GM12878 (cell line): Measurements from ENCODE around the gene PDE1C.

Source experiments
- ASH2L ChIP-seq: fragments of 300-600, 200-600 bp; sonication (generic); IDR thresholded peaks from 2 replicates; pipeline ENCODE4 v1.6.1; 2017; ENCODE audit warnings: low read depth, mild to moderate bottlenecking, borderline replicate concordance
- CBFB ChIP-seq: IDR thresholded peaks from 2 replicates; pipeline ENCODE4 v1.6.1; 2016; ENCODE audit warnings: antibody characterized with exemption, low read depth
- CTCF ChIP-seq, 3 experiments: IDR thresholded peaks in 2 of 3; conservative IDR thresholded peaks in 1 of 3; 2 replicates each; pipeline ENCODE4 v1.5.1; 2011; ENCODE audit warnings: low read depth in 3 of 3, low read length in 3 of 3, mild to moderate bottlenecking in 3 of 3, control low read depth in 2 of 3, moderate library complexity in 2 of 3, inconsistent platforms in 1 of 3, mixed read lengths in 1 of 3; ENCODE audit not compliant: control insufficient read depth in 2 of 3, insufficient read depth in 1 of 3; ENCODE audit errors: extremely low read depth in 1 of 3
- E2F4 ChIP-seq: IDR thresholded peaks from 2 replicates; pipeline ENCODE4 v1.6.1; 2012; ENCODE audit warnings: low read depth, low read length, improper control_type of control experiment
- E2F8 ChIP-seq: fragments of 450-650 bp; IDR thresholded peaks from 2 replicates; pipeline ENCODE4 v1.6.1; 2018; ENCODE audit warnings: mild to moderate bottlenecking, low read depth, moderate library complexity; ENCODE audit not compliant: partially characterized antibody
- EZH2 ChIP-seq: IDR thresholded peaks from 2 replicates; pipeline ENCODE4 v1.6.1; 2012; ENCODE audit warnings: low read depth, mild to moderate bottlenecking, control low read depth, inconsistent platforms, low read length, borderline replicate concordance; ENCODE audit not compliant: control insufficient read depth
- IKZF1 ChIP-seq: fragments of 450-650 bp; conservative IDR thresholded peaks from 2 replicates; pipeline ENCODE4 v1.6.1; 2017; ENCODE audit warnings: antibody characterized with exemption, mild to moderate bottlenecking
- NRF1 ChIP-seq: conservative IDR thresholded peaks from 2 replicates; pipeline ENCODE4 v1.6.1; 2011; ENCODE audit warnings: mild to moderate bottlenecking, low read depth, low read length, improper control_type of control experiment
- POLR2A ChIP-seq: IDR thresholded peaks from 2 replicates; pipeline ENCODE4 v1.6.1; 2011; ENCODE audit warnings: low read depth, mild to moderate bottlenecking, low read length
- POLR2AphosphoS5 ChIP-seq: IDR thresholded peaks from 2 replicates; pipeline ENCODE4 v1.6.1; 2011; ENCODE audit warnings: mild to moderate bottlenecking, low read length, inconsistent platforms
- RCOR1 ChIP-seq: conservative IDR thresholded peaks from 2 replicates; pipeline ENCODE4 v1.6.1; 2012; ENCODE audit warnings: low read depth, low read length, improper control_type of control experiment
- REST ChIP-seq: IDR thresholded peaks from 2 replicates; pipeline ENCODE4 v1.6.1; 2012; ENCODE audit warnings: mild to moderate bottlenecking, low read depth, low read length
- SRF ChIP-seq, 2 experiments: IDR thresholded peaks; 2 replicates each; pipeline ENCODE4 v1.6.1; 2011; ENCODE audit warnings: low read depth in 2 of 2, low read length in 2 of 2, mild to moderate bottlenecking in 1 of 2, moderate library complexity in 1 of 2
- STAT1 ChIP-seq: fragments of 450-650 bp; conservative IDR thresholded peaks from 2 replicates; pipeline ENCODE4 v1.6.1; 2014; ENCODE audit warnings: antibody characterized with exemption, mild to moderate bottlenecking

- no peak for TF ChIP-seq POLR2AphosphoS5
- no peak for TF ChIP-seq STAT1
- no peak for TF ChIP-seq POLR2A
- no peak for TF ChIP-seq CTCF (IDR thresholded peaks at IDR 0.05 in 2 of 3, conservative IDR thresholded peaks at IDR 0.05 in 1 of 3; ENCODE audit: control insufficient read depth in 2 of 3, extremely low read depth in 1 of 3, insufficient read depth in 1 of 3, low read depth in 3 of 3, low read length in 3 of 3)
- no peak for TF ChIP-seq EZH2
- no peak for TF ChIP-seq ASH2L
- no peak for TF ChIP-seq E2F8
- TF ChIP-seq CBFB: no peak
- no peak for TF ChIP-seq NRF1
- TF ChIP-seq IKZF1: no peak
- no peak for TF ChIP-seq SRF (IDR thresholded peaks at IDR 0.05; ENCODE audit: low read depth in 2 of 2, low read length in 2 of 2)
- TF ChIP-seq E2F4: no peak
- TF ChIP-seq RCOR1: no peak
- TF ChIP-seq REST: no peak
Measured at GRCh38 chr7:32066441-32066840, 3.8 kb downstream of the PDE1C start.
